ENCODE measurements around the gene SYNPR.

Gene SYNPR

GRCh38 chr3:63611382-63611781 is 333.3 kb downstream of the SYNPR start:
- no peak for TF ChIP-seq POLR2AphosphoS5 (IDR thresholded peaks at IDR 0.05; ENCODE audit: borderline replicate concordance, low read depth, low read length)
- TF ChIP-seq EZH2 (IDR thresholded peaks at IDR 0.05) = no peak
- TF ChIP-seq FOXP2 (optimal IDR thresholded peaks at IDR 0.05; ENCODE audit: control extremely low read depth, extremely low read length, insufficient read depth) = no peak
- H3K9me3 ChIP-seq (ENCODE audit: low read depth, low read length) = no peaks in the 10 kb centered on the region
- H3K36me3 ChIP-seq (ENCODE audit: insufficient read depth, low read length) = no peaks in the 10 kb centered on the region
- no peak overlapping the region for H3K4me3 ChIP-seq
- DNase-seq (ENCODE audit: low read depth, low spot score) = no peak
- H3K27ac ChIP-seq = no peak overlapping the region
- H3K9ac ChIP-seq (ENCODE audit: insufficient read length) = no peak overlapping the region

GRCh38 chr3:63613561-63613960 is 335.5 kb downstream of the SYNPR start:
- no peak overlapping the region for H3K27ac ChIP-seq
- H3K9ac ChIP-seq (ENCODE audit: insufficient read length) = no peak overlapping the region
- no peaks in the 10 kb centered on the region for H3K36me3 ChIP-seq (ENCODE audit: insufficient read depth, low read length)
- H3K9me3 ChIP-seq (ENCODE audit: low read depth, low read length) = no peaks in the 10 kb centered on the region
- no peak for TF ChIP-seq POLR2AphosphoS5 (IDR thresholded peaks at IDR 0.05; ENCODE audit: borderline replicate concordance, low read depth, low read length)
- TF ChIP-seq EZH2 (IDR thresholded peaks at IDR 0.05) = no peak
- TF ChIP-seq FOXP2 (optimal IDR thresholded peaks at IDR 0.05; ENCODE audit: control extremely low read depth, extremely low read length, insufficient read depth) = no peak
- no peak overlapping the region for H3K4me3 ChIP-seq
- no peak for DNase-seq (ENCODE audit: low read depth, low spot score)

- TF ChIP-seq POLR2AphosphoS5 (IDR thresholded peaks at IDR 0.05; ENCODE audit: borderline replicate concordance, low read depth, low read length) (no peak), FOXP2 (optimal IDR thresholded peaks at IDR 0.05; ENCODE audit: control extremely low read depth, extremely low read length, insufficient read depth) (no peak), EZH2 (IDR thresholded peaks at IDR 0.05) (no peak)
- no peaks in the 10 kb centered on the region for H3K9me3 ChIP-seq (ENCODE audit: low read depth, low read length)
- H3K27ac ChIP-seq = no peak overlapping the region
- no peak for DNase-seq (ENCODE audit: low read depth, low spot score)
- no peak overlapping the region for H3K9ac ChIP-seq (ENCODE audit: insufficient read length)
- no peaks in the 10 kb centered on the region for H3K36me3 ChIP-seq (ENCODE audit: insufficient read depth, low read length)
- H3K4me3 ChIP-seq = no peak overlapping the region
Observed at GRCh38 chr3:63617391-63617790, 339.3 kb downstream of the SYNPR start.

GRCh38 chr3:63624941-63625560 is 346.9 kb downstream of the SYNPR start:
- no peak overlapping the region for H3K9ac ChIP-seq (ENCODE audit: insufficient read length)
- TF ChIP-seq EZH2 (IDR thresholded peaks at IDR 0.05) = no peak
- TF ChIP-seq POLR2AphosphoS5 (IDR thresholded peaks at IDR 0.05; ENCODE audit: borderline replicate concordance, low read depth, low read length) = no peak
- TF ChIP-seq FOXP2 (optimal IDR thresholded peaks at IDR 0.05; ENCODE audit: control extremely low read depth, extremely low read length, insufficient read depth) = no peak
- no peaks in the 10 kb centered on the region for H3K36me3 ChIP-seq (ENCODE audit: insufficient read depth, low read length)
- DNase-seq (ENCODE audit: low read depth, low spot score) = no peak
- H3K27ac ChIP-seq = no peak overlapping the region
- no peaks in the 10 kb centered on the region for H3K9me3 ChIP-seq (ENCODE audit: low read depth, low read length)
- H3K4me3 ChIP-seq = no peak overlapping the region

GRCh38 chr3:63631670-63632069 is 353.6 kb downstream of the SYNPR start:
- H3K9ac ChIP-seq (ENCODE audit: insufficient read length) = no peak overlapping the region
- H3K27ac ChIP-seq = no peak overlapping the region
- H3K36me3 ChIP-seq (ENCODE audit: insufficient read depth, low read length) = no peaks in the 10 kb centered on the region
- TF ChIP-seq FOXP2 (optimal IDR thresholded peaks at IDR 0.05; ENCODE audit: control extremely low read depth, extremely low read length, insufficient read depth) (no peak), POLR2AphosphoS5 (IDR thresholded peaks at IDR 0.05; ENCODE audit: borderline replicate concordance, low read depth, low read length) (no peak), EZH2 (IDR thresholded peaks at IDR 0.05) (no peak)
- no peak overlapping the region for H3K4me3 ChIP-seq
- no peaks in the 10 kb centered on the region for H3K9me3 ChIP-seq (ENCODE audit: low read depth, low read length)
- no peak for DNase-seq (ENCODE audit: low read depth, low spot score)

GRCh38 chr3:63635186-63635585 is 357.1 kb downstream of the SYNPR start:
- Histone ChIP-seq H3K9ac (ENCODE audit: insufficient read length) (no peak overlapping the region), H3K9me3 (ENCODE audit: low read depth, low read length) (no peaks in the 10 kb centered on the region), H3K36me3 (ENCODE audit: insufficient read depth, low read length) (no peaks in the 10 kb centered on the region), H3K4me3 (no peak overlapping the region), H3K27ac (no peak overlapping the region)
- DNase-seq (ENCODE audit: low read depth, low spot score) = no peak
- TF ChIP-seq EZH2 (IDR thresholded peaks at IDR 0.05) (no peak), POLR2AphosphoS5 (IDR thresholded peaks at IDR 0.05; ENCODE audit: borderline replicate concordance, low read depth, low read length) (no peak), FOXP2 (optimal IDR thresholded peaks at IDR 0.05; ENCODE audit: control extremely low read depth, extremely low read length, insufficient read depth) (no peak)

GRCh38 chr3:63639806-63640205 is 361.7 kb downstream of the SYNPR start:
- Histone ChIP-seq H3K9ac (ENCODE audit: insufficient read length) (no peak overlapping the region), H3K27ac (no peak overlapping the region), H3K36me3 (ENCODE audit: insufficient read depth, low read length) (no peaks in the 10 kb centered on the region), H3K9me3 (ENCODE audit: low read depth, low read length) (no peaks in the 10 kb centered on the region), H3K4me3 (no peak overlapping the region)
- no peak for DNase-seq (ENCODE audit: low read depth, low spot score)
- TF ChIP-seq POLR2AphosphoS5 (IDR thresholded peaks at IDR 0.05; ENCODE audit: borderline replicate concordance, low read depth, low read length) (no peak), FOXP2 (optimal IDR thresholded peaks at IDR 0.05; ENCODE audit: control extremely low read depth, extremely low read length, insufficient read depth) (no peak), EZH2 (IDR thresholded peaks at IDR 0.05) (no peak)

GRCh38 chr3:63642488-63642887 is 364.4 kb downstream of the SYNPR start:
- TF ChIP-seq EZH2 (IDR thresholded peaks at IDR 0.05) (no peak), FOXP2 (optimal IDR thresholded peaks at IDR 0.05; ENCODE audit: control extremely low read depth, extremely low read length, insufficient read depth) (no peak), POLR2AphosphoS5 (IDR thresholded peaks at IDR 0.05; ENCODE audit: borderline replicate concordance, low read depth, low read length) (no peak)
- H3K27ac ChIP-seq = no peak overlapping the region
- no peak overlapping the region for H3K9ac ChIP-seq (ENCODE audit: insufficient read length)
- H3K36me3 ChIP-seq (ENCODE audit: insufficient read depth, low read length) = no peaks in the 10 kb centered on the region
- no peaks in the 10 kb centered on the region for H3K9me3 ChIP-seq (ENCODE audit: low read depth, low read length)
- H3K4me3 ChIP-seq = no peak overlapping the region
- DNase-seq (ENCODE audit: low read depth, low spot score) = no peak
